Measurements from ENCODE around the gene RIPOR2.
A peak's percentile ranks its signal among the peaks of the same experiment; 100 is the strongest.

The RIPOR2 gene

GRCh38 chr6:24821860-24822444, 113.8 kb downstream of the RIPOR2 start:
- no peak for DNase-seq (ENCODE audit: low read depth in 2 of 2, low spot score in 1 of 2)

GRCh38 chr6:24818346-24818745, 117.4 kb downstream of the RIPOR2 start:
- no peak for DNase-seq (ENCODE audit: low read depth in 2 of 2, low spot score in 1 of 2)

GRCh38 chr6:24809728-24810127, 126.0 kb downstream of the RIPOR2 start:
- no peak for DNase-seq (ENCODE audit: low read depth in 2 of 2, low spot score in 1 of 2)

GRCh38 chr6:24807584-24807983, 128.2 kb downstream of the RIPOR2 start:
- no peak for DNase-seq (ENCODE audit: low read depth in 2 of 2, low spot score in 1 of 2)

GRCh38 chr6:24802271-24803059, 133.3 kb downstream of the RIPOR2 start:
- DNase-seq (ENCODE audit: low read depth in 2 of 2, low spot score in 1 of 2) = no peak

GRCh38 chr6:24799541-24799915, 136.2 kb downstream of the RIPOR2 start:
- no peak for DNase-seq (ENCODE audit: low read depth in 2 of 2, low spot score in 1 of 2)

GRCh38 chr6:24798740-24799540, 136.8 kb downstream of the RIPOR2 start, which contains the start of gene ARMH2:
Gene ARMH2 (minus strand): TSS chr6:24798917. CDS start chr6:24798857, 60 bp downstream.
- DNase-seq (ENCODE audit: low read depth in 2 of 2, low spot score in 1 of 2) = no peak

- no peak for DNase-seq (ENCODE audit: low read depth in 2 of 2, low spot score in 1 of 2)
Measured at GRCh38 chr6:24797596-24798216, 138.1 kb downstream of the RIPOR2 start.

GRCh38 chr6:24796616-24797290, 139.0 kb downstream of the RIPOR2 start:
- DNase-seq (ENCODE audit: low read depth in 2 of 2, low spot score in 1 of 2) = no peak

GRCh38 chr6:24795106-24795505, 140.7 kb downstream of the RIPOR2 start:
- DNase-seq (ENCODE audit: low read depth in 2 of 2, low spot score in 1 of 2) = no peak

GRCh38 chr6:24788031-24788665, 147.6 kb downstream of the RIPOR2 start:
- no peak for DNase-seq (ENCODE audit: low read depth in 2 of 2, low spot score in 1 of 2)

- DNase-seq (ENCODE audit: low read depth in 2 of 2, low spot score in 1 of 2) = no peak
Measured at GRCh38 chr6:24780206-24780605, 155.6 kb downstream of the RIPOR2 start.

GRCh38 chr6:24779416-24780016, 156.2 kb downstream of the RIPOR2 start:
- no peak for DNase-seq (ENCODE audit: low read depth in 2 of 2, low spot score in 1 of 2)

- no peak for DNase-seq (ENCODE audit: low read depth in 2 of 2, low spot score in 1 of 2)
Measured at GRCh38 chr6:24778878-24779277, 156.9 kb downstream of the RIPOR2 start.

- no peak for DNase-seq (ENCODE audit: low read depth in 2 of 2, low spot score in 1 of 2)
Measured at GRCh38 chr6:24778121-24778520, 157.6 kb downstream of the RIPOR2 start.

- no peak for DNase-seq (ENCODE audit: low read depth in 2 of 2, low spot score in 1 of 2)
Measured at GRCh38 chr6:24777227-24777626, 158.5 kb downstream of the RIPOR2 start.

- no peak for DNase-seq (ENCODE audit: low read depth in 2 of 2, low spot score in 1 of 2)
Measured at GRCh38 chr6:24775520-24776058, 160.2 kb downstream of the RIPOR2 start.

- DNase-seq (ENCODE audit: low read depth in 2 of 2, low spot score in 1 of 2) = peak; percentile 96
Measured at GRCh38 chr6:24774696-24775519, 160.9 kb downstream of the RIPOR2 start, which contains the start of gene GMNN. Gene GMNN (plus strand): TSS chr6:24774937. CDS start chr6:24777247, 2,310 bp downstream.

GRCh38 chr6:24768361-24768760, 167.4 kb downstream of the RIPOR2 start:
- DNase-seq (ENCODE audit: low read depth in 2 of 2, low spot score in 1 of 2) = no peak

All from stimulated activated CD8-positive, alpha-beta memory T cell treated with anti-CD3 and anti-CD28 coated beads, Interleukin-4, amount 100 ng/mL, for 4 hours (primary cell).